HG02852 (cell line): ENCODE data around the gene SORCS3.

Source experiments
- ATAC-seq: cut with Tn5 transposase; IDR thresholded peaks from one replicate; pipeline ENCODE4 v1.9.1; 2021; ENCODE audit warnings: mild to moderate bottlenecking, moderate library complexity; ENCODE audit not compliant: unreplicated experiment

Gene SORCS3

GRCh38 chr10:104643303-104643663, 2.2 kb downstream of the SORCS3 start:
- no peak for ATAC-seq

GRCh38 chr10:104646146-104646545, 5.1 kb downstream of the SORCS3 start:
- ATAC-seq = no peak

- ATAC-seq = no peak
Observed at GRCh38 chr10:104648421-104648820, 7.3 kb downstream of the SORCS3 start.

GRCh38 chr10:104650072-104650471, 9.0 kb downstream of the SORCS3 start:
- no peak for ATAC-seq

GRCh38 chr10:104650635-104651331, 9.7 kb downstream of the SORCS3 start:
- no peak for ATAC-seq

GRCh38 chr10:104657036-104657435, 15.9 kb downstream of the SORCS3 start:
- no peak for ATAC-seq

- ATAC-seq = no peak
Observed at GRCh38 chr10:104657457-104657856, 16.4 kb downstream of the SORCS3 start.

- ATAC-seq = no peak
Observed at GRCh38 chr10:104658067-104658466, 17.0 kb downstream of the SORCS3 start.

- no peak for ATAC-seq
Observed at GRCh38 chr10:104659809-104660208, 18.7 kb downstream of the SORCS3 start.

- ATAC-seq = no peak
Observed at GRCh38 chr10:104663076-104663475, 22.0 kb downstream of the SORCS3 start.

GRCh38 chr10:104663563-104663962, 22.5 kb downstream of the SORCS3 start:
- no peak for ATAC-seq

GRCh38 chr10:104664205-104664604, 23.1 kb downstream of the SORCS3 start:
- ATAC-seq = no peak

GRCh38 chr10:104665174-104665573, 24.1 kb downstream of the SORCS3 start:
- no peak for ATAC-seq

GRCh38 chr10:104666106-104666505, 25.0 kb downstream of the SORCS3 start:
- ATAC-seq = no peak

GRCh38 chr10:104676874-104677273, 35.8 kb downstream of the SORCS3 start:
- no peak for ATAC-seq

GRCh38 chr10:104678658-104679057, 37.6 kb downstream of the SORCS3 start:
- ATAC-seq = no peak

- ATAC-seq = no peak
Observed at GRCh38 chr10:104680467-104681401, 39.6 kb downstream of the SORCS3 start.

- ATAC-seq = no peak
Observed at GRCh38 chr10:104681485-104681884, 40.4 kb downstream of the SORCS3 start.

GRCh38 chr10:104683567-104683966, 42.5 kb downstream of the SORCS3 start:
- ATAC-seq = no peak

- ATAC-seq = no peak
Observed at GRCh38 chr10:104686829-104687228, 45.7 kb downstream of the SORCS3 start.

GRCh38 chr10:104688251-104689042, 47.4 kb downstream of the SORCS3 start:
- ATAC-seq = no peak
